Bone marrow (tissue), 2 donors: ENCODE results near the gene HERC5.

Experiments used
- DNase-seq, 2 donors: peaks; one replicate each; lab custom pipeline; 2025; lab: John Stamatoyannopoulos, UW

Gene HERC5

DNA sequence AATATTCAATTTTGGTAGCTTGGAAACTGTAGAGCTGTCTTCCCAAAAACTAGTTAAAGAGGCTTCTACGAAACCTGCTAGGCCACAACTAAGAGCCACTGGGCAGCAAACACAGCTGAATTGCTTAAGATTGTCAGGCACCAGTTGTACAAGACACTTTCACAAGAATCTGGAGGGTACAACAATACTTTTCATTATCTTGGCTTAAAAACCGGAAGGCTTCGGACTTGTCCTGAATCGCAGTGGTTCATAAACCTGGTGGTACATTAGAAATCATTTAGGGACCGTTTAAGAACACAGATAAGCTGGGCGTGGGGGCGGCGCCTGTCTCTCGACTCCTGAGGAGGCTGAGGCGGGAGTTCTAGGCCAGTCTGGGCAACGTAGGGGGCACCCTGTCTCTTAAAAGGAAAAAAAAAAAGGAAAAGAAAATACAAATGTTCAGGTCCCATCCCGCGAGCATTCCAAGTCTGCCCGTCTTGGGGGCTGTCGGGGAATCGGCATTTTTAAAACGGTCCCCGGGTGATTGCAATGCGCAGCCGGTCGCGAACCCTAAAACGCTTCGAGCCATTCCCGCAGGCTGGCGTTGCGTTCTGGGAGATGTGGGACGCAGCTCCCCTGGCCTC lies 65.9 kb downstream of the HERC5 start:
- no peak for DNase-seq

DNA sequence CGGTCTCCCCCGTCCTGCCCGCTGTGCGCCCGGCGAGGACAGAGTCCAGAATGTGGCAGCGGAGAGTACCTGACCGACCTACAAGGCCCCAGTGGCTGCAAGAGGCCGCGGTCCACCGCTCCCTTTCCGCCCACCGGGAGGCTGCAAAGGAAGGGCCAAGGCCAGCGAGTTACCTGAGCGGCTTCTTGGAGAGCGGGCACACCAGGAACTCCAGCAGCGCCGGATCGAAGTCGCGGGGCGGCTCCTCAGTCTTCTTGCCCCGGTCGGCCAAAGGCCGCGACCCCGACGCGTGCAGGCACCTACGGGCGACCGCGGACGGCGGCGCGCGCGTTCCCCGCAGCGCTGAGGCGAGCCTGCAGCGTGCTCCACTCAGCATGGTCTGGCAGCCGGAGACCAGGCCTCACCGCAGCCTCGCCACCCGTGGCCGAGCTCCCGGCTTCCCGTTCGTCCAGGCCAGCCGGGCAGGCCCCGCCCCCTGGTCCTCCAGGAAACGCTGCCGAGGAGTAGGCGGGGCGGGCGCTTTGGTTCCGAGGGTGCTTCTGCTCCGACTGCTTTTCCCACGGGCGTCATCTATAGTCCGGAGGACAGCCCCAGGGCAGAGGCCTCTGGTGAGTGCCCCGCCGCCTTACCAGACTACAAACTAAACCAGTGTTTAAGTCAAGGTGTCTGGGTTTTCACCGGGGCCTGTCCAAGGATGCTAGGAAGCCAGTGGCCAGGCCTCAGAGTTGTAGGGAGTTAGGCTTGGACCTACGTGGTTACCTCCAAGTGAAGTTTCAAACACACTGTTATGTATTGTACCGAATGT lies 66.6 kb downstream of the HERC5 start, which contains the start of gene PYURF:
Gene PYURF (minus strand): TSS at position 452 of the 805 bp plus-strand sequence. CDS start 76 bp downstream, at position 376.
- DNase-seq, result peak; percentile 28 to 66

DNA sequence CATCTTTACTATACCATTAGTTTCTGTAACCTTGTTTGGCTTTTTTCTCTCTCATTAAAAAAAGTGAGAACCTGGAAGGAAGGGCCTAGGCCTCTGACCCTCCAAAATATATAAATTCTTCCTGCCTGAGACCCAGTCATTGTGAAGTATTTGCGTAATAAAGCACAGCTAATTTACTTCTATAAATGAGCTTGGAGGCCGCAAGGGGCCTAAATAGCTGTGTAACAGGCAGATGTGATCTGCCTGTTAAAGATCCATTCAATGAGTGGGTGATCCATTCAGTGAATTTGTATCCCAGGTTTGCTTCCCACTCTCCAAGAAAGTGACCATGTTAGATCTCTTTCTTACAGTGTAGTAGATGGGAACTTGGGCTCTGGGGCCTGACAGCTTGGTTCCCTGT lies 67.3 kb downstream of the HERC5 start:
- no peak for DNase-seq

DNA sequence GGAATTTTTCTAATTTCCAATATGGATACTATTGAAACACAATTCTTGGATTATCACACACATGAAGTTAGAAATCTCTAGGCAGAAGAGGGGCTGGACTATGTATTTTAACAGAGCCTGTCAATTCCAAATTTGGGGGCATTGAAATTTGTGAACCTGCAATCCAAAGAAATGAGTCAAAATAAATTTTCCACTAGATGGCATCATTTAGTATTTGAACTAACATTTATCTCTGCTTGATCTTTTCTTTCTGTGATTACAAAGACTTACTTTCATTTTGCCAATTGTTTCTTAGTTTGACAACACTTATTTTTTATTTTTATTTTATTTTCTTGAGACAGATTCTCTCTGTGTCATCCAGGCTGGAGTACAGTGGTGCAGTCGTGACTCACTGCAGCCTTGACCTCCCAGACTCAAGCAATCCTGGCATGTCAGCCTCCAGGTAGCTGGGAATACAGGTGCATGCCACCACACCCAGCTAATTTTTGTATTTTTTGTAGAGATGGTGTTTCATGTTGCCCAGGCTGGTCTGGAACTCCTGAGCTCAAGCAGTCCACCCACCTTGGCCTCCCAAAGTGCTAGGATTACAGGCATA lies 69.4 kb downstream of the HERC5 start:
- peak in 1 of 2 donors; percentile 26 for DNase-seq

DNA sequence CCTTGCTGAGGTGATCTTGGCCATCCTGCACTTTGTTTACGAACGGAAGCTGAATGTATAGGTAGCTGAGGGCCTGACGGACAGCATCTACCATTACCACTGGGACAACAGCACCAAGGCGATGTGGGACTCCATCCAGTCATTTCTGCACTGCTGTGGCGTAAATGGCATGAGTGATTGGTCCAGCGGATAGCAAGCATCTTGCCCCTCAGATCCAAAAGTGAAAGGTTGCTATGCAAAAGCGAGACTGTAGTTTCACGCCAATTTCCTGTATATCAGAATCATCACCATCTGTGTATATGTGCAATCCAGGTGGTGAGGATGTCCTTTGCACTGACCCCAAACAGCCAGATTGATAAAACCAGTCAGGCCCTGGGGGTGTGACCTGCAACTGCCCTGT lies 70.9 kb downstream of the HERC5 start:
- DNase-seq, result no peak

DNA sequence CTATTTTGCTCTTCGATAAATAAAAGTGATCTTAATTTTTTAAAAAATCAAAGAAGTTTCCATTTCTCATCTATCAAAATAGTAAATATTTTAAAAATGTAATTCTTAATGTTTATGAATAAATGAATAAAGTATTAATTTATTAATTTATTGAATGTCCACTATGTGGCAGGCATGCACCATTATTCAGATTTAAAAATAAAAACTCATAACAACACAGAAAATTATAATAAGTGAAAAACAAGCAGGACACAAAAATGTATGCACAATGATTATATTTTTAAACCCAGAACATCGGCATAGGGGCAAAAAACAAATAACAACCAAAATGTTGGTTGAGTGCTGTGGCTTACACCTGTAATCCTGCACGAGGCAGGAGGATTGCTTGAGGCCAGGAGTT lies 71.9 kb downstream of the HERC5 start:
- no peak for DNase-seq

DNA sequence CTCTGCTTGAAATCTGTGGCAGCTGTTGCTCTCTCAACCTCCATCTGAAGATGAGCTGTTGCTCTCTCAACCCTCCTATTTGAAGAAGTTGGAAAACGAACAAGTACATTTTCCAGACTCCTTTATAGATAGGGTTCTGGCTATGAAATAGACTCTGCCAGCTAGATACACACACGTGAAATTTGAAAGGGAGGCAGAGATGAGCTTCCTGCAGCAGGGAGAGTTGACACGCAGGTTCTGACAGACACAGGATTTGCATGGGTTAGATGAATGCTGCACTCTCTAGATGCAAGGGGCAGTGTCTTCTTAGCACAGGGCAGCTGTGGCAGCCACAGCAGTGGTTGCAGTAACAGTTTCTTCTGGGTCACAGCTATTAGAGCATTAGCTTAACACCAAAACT lies 74.6 kb downstream of the HERC5 start:
- DNase-seq, result no peak

DNA sequence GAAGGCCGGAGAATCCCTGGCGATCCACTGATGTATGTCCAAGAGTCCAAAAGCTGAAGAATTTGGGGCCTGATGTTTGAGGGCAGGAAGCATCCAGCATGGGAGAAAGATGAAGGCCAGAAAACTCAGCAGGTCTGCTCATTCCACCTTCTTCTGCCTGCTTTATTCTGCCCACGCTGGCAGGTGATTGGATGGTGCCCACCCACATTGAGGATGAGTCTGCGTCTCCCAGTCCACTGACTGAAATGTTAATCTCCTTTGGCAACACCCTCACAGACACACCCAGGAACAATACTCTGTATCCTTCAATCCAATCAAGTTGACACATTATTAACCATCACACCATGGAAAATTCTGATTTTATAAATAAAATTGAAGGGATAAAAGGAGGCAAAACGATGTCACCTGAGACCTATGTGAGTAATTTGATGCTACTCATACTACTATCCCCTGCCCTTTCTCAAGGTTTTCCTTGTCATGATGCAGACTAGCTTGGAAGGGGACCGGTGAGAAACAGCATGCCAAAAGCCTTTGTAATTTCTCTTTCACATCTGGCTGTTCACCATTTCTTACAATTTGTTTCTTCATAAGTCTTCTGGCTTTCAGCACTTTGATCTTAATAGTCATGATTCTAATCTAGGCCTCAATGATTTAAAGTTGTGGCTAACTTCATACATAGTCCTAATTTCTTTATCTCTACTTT lies 76.3 kb downstream of the HERC5 start:
- no peak for DNase-seq

DNA sequence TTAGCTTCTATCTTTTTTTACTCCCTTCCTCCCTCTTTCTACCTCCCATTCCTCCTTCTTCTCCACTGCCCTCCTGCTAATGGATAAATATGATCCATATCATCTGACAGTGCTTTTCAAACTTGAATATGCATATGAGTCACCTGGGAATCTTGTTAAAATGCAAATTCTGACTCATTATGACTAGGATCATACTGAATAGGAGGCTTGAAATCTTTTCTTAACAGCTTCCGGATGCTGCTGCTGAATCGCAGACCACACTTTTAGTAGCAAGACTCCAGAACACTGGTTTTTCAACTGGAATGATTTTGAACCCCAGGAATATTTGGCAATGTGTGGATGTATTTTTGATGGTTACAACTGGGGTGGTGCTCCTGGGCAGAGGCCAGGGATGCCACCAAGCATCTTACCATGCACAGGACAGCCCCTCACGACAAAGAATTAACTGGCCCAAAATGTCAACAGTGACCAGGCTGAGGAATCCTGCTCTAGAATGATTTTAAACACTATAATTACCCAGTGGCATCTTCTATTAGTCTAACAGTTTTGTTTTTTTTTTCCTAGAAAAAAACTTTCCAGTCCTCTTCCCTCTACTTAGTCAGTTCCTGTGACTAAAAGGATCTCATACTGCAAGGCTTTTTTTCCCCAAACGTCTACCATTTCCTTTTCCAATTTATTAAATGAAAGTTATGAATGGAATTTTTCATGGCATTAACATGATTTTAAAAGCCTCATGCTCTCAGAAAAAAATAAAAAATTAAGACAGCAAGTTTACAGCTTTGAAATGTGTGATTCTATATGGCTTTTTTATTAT lies 77.2 kb downstream of the HERC5 start:
- no peak for DNase-seq

DNA sequence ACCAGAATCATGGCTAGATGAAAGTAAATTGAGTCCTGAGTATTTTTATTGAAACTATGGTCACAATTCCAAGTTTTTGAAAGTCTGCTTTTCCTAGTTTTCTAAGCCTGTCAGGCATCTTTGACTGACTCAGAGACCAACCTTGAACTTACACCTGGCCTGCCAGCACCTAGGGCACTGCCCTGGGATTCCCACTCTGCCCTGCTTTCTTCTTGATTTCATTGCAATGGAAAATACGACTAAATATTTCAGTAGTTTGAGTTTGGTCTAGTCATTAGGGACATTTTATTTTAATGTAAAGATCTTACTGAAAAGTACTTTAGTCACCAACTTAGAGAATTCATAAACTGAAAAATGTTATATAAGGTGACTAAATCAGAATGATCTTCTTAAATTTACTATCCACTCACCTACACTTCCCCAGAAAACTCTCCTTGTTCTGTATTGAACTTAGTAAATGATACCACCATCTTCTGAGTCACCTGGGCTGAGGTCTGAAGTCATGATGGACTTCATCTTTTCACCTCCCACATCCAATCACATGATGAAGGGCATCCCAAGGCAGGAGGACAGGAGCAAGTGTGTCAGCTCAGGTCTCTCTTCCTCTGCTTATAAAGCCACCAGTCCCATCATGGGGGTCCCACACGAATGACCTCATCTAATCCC lies 78.3 kb downstream of the HERC5 start:
- DNase-seq, result no peak

DNA sequence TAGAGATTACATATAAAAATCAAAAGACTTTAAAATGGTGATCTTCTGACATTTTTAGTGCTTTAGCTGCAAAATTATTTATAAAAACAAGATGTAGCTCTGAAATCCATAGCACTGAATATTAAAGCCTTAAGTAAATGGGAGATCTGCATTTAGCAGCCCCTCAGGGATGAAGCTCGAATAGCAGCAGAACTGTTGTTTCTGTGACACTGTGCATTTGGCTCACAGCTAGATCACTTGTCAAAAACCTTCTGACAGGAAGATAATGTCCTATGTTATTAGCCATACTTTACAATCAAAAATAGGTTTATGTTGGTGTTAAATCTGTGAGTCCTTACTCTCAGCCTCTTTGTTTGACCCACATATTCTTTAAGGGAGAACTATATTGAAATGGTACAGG lies 80.8 kb downstream of the HERC5 start:
- DNase-seq, result no peak

DNA sequence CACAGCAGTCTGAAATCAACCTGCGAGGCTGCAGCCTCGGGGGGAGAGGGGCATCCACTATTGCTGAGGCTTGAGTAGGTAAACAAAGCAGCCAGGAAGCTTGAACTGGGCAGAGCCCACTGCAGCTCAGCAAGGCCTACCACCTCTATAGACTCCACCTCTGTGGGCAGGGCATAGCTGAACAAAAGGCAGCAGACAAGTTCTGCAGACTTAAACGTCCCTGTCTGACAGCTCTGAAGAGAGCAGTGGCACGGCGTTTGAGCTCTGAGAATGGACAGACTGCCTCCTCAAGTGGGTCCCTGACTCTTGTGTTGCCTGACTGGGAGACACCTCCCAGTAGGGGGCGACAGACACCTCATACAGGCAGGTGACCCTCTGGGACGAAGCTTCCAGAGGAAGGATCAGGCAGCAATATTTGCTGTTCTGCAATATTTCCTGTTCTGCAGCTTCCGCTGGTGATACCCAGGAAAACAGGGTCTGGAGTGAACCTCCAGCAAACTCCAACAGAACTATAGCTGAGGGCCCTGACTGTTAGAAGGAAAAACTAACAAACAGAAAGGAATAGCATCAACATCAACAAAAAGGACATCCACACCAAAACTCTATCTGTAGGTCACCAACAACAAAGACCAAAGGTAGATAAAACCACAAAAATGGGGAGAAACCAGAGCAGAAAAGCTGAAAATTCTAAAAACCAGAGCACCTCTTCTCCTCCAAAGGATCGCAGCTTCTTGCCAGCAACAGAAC lies 82.6 kb downstream of the HERC5 start:
- DNase-seq, result peak in 1 of 2 donors; percentile 13

DNA sequence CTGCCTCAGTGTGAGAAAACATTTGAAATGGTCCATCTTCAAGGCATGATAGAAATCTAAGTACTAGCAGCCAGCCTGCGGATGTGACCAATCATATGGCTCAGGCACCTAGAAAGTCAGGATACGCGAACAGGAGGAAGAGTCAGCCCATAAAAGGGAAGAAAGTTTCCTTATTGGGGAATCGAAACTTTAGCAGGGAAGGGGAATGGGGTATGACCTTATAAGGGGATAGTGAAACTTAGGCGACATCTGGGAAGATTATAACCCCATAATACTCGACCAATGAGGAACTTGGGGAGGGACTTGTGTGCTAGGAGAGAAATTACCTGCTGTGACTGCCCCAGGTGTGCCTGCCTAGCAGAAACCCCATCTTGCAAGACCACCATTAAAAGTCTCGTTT lies 92.9 kb downstream of the HERC5 start:
- no peak for DNase-seq
